T1000 (cell line): Measurements from ENCODE around the gene ME2.
"Not testable (repeated sequence)": the region's sequence is repeated elsewhere in the genome, so short reads cannot be mapped to it uniquely, and the experiment has no call there.

Experiments
- DNase-seq: peaks from one replicate; lab custom pipeline; 2025; ENCODE audit warnings: mixed read lengths; lab: John Stamatoyannopoulos, UW

Gene ME2

DNA sequence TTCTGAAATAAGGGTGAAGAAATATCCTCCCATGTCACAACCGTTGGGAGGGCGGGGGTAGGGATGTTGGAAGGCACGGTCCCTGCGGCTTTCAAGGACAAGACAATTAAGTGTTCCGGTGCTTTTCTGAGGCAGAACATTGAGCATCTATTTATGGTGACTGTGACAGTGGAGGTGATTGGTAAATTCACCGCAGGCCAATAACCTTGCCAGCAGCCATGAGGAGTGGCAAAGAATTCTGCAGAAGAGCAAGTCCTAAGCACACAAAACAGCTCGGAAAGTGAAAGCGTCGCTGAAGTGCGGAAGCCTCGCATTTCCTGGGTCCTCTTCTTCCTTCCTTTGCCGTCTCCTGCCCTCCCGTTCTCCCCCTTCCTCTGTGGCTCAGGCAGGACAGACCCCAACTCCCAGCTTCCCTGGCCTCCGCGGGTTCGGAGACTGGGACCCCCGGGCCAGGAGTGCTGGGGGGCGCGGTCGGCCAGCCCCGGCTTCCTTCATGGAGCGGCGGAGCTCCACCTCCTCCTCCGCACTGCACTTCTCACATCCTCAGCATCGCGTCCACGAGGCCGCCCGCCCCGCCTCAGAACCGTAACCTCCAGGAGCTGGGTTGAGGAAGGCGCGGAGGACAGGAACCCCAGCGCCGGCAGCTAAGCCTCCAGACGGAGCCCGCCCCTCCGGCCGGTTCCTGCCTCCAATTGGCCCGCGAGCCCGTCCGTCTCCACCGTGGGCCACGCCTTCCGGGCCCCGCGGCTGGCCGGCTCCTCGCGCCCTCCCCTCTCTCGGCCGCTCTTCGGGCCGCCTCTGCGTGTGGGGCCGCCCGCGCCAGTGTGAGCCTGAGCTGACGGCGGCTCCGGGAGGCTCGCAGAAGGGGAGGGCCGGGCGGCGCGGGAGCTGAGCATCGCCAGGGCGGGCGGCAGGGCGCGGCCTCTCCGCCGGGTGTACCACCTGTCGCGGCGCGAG lies at the start of gene ME2:
ME2 (plus strand) TSS at position 774 of the 957 bp plus-strand sequence. CDS start 16,703 bp downstream, outside the sequence.
- peak; percentile 80 for DNase-seq

DNA sequence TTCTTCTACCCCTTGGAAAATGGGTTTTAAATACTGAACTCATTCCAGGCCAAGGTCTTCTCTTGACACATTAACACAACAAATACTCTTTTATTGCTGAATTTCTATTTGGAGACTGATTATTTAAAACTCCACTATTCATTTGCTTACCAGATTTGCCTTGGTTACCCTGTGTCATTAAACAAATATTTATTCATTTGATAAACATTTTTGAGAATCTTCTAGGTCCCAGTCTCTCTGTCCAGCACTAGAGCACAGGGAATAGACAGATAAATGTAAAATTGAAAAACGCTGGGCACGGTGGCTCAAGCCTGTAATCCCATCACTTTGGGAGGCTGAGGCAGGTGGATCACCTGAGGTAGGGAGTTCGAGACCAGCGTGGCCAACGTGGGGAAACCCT lies 49.3 kb upstream of the ME2 start:
- DNase-seq: no peak

DNA sequence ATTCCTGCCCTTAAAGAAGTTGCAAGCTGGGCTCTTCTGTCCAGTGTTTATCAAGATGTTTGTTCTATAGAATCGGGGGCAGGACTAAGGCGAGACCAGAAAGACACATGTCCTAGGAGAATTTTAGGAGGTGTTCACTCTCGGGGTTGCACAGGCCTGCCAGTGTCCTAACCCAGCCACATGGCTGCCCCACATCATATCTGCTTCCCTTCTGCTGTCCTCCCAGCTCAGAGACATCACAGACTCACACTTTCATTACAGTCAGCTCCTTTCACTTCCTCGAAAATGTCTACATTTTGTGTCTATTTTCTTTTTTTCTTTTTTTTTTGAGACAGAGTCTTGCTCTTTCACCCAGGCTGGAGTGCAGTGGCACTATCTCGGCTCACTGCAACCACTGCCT lies 48.4 kb upstream of the ME2 start:
- DNase-seq: no peak

DNA sequence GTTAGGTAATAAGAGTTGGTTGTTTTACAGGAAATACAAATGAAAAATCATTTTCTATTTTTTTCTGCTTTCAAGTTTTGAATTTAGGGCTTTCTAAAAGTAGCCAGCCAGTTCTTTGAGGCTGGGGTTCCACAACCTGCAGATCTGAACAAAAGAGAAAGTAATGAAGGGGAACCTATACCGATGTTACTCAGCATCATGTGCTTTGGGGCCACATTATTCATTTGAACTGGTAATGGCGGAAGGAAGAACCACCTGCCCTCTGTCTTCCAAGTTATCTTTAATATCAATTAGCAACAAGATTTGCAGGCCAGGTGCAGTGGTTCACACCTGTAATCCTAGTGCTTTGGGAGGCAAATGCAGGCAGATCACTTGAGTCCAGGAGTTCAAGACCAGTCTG lies 46.2 kb upstream of the ME2 start:
- no peak for DNase-seq

DNA sequence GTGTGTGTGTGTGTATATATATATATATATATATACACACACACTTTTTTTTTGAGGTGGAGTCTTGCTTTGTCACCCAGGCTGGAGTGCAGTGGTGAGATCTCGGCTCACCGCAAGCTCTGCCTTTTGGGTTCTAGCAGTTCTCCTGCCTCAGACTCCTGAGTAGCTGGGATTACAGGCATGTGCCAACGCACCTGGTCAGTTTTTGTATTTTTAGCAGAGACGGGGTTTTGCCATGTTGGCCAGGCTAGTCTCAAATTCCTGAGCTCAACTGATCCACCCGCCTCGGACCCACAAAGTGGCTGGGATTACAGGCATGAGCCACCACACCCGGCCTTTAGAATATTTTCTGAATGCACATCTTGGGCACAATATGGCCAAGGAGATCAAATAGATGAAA lies 45.4 kb upstream of the ME2 start:
- DNase-seq: not testable (repeated sequence)

DNA sequence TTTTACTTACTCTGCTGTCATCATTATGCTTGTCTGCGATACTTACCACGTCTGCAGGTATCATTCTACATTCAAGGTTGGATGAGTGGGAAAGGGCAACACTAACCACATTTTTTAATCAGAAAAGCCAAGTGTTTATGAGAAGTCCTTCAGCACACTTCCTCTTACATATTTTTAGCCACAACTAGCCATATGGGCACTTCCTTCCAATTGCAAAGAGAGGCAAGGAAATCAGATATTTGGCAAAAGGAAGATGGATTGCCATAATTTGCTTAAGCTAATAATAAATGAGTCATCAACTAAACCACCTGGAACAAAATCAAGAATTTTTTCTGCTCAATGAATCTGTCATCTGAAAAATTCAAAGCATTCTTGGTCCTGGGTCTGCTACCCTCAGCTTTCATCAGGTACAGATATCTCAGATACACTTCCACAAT lies 42.4 kb upstream of the ME2 start:
- DNase-seq: no peak

DNA sequence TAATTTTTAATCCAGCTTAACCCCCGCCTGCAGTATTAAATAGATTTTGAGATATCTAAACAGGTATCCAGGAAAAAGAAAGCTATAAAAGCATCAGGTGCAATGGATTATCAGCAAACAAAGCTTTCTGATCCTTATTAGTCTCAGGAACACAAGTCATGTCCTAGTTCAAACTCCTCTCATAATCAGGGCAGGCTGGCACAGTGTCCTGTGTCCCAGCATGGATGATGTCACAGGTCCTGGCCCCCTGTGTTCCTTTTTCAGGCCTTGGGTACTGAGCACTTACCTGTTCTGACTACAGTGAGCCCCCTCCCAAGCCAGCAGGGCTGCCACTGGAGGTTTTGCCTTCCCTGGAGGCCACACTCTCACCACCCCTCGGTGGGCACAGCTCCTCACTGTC lies 39.6 kb upstream of the ME2 start:
- DNase-seq: no peak

DNA sequence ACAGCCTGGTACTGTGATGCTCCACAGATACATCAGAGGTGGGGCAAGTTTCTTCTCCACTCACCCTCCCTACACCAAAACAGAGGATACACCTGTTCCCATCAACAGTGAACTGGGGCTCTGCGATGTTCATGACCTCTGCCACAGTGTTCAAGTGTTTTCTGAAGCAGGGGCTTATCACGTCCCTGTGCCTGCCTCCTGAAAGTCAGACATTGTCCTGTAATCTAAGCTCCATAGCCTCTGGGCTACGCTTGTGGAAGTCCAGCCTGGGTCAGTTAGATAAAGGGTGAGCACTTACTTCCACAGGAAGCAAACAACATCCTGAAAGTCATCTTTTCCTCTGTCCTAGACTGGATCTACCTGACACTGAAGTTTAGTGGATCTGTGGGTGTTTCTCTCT lies 38.9 kb upstream of the ME2 start:
- DNase-seq: no peak

DNA sequence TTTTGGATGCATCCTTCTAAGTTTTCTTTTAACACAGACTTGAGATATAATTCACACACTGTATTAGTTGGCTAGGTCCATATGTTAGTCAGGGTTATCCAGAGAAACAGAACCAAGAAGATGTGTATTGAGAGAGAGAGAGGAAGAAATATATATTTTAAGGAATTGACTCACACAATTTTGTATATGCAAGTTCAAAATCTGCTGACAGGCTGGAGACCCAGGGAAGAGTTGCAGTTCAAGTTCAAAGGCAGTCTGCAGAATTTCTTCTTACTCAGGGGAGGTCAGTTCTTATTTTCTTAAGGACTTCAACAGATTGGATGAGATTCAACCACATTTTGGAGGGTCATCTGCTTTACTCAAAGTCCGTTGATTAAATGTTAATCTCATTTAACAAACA lies 36.1 kb upstream of the ME2 start:
- no peak for DNase-seq

DNA sequence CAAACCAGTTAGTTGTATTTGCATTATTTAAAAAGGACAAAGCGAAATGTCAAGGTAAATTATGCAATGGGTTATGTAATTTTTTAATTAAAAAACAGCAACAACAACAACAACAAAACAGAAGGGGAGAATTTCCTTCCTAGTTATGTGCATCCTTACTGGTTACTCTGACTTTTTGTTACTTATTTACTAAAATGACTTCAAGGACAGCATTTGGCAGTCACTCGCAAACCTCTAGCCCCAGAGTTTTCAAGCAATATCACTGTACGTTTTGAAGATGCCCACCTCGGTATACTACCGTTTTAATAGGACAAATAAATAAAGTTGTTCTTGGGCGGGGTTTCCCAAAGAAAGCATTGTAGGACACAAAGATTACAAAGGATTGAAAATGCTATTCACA lies 34.4 kb upstream of the ME2 start:
- DNase-seq: no peak

DNA sequence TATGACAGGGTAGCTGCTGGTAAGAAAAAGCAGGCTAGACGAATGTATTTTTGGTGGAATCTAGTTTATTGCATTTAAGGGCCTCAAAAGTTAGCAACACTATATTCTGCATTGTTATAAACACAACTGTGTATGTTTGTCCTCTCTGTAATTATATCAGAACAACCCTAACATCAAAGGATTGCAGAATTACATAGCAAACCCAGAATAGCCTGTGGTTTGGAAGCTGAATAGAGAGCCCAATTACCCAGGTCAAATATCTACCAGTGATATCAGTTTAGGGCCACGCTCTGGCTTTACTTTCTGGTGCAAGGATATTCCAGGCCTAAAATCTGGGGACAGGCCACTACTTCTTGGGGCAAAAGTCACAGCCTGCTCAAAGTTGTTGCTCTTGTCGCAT lies 34.0 kb upstream of the ME2 start:
- DNase-seq: no peak

DNA sequence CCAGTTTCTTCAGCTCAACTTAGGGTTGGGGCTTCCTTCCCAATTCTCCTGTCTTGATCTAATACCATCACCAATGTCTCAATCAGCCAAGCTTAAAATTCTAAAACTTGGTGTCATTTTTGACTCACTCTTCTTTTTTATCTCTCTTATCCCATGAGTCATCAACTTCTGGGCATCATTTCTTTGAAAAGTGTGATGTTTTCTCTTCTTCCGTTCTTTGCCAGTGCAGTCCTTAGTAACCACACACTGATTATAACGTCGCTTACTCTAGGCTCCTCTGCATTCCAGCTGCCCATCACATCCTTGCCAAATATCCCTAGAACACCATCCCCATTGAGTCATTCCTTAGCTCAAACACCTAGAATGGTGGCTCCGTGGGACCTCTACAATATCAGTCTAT lies 31.7 kb upstream of the ME2 start:
- DNase-seq: no peak

DNA sequence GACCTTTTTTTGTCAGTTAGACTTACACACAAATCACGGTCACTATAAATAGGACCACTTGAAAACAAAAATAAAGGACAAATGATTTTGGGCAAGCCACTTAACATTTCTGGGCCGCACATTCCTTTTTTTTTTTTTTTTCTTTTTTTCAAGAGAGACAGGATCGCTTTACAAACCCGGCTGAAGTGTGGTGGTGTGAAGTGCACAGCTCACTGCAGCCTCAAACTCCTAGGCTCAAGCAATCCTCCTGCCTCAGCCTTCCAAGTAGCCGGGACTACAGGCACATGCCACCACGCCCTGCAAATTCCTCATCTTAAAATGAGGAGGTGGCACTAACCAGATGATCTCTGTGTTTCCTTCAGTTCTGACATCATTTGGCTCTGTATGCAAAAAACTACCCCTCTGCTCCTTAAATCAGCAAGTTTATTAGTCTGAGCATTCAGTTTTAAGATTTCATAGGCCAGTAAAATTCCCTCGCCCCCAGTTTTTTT lies 30.8 kb upstream of the ME2 start:
- DNase-seq: no peak

DNA sequence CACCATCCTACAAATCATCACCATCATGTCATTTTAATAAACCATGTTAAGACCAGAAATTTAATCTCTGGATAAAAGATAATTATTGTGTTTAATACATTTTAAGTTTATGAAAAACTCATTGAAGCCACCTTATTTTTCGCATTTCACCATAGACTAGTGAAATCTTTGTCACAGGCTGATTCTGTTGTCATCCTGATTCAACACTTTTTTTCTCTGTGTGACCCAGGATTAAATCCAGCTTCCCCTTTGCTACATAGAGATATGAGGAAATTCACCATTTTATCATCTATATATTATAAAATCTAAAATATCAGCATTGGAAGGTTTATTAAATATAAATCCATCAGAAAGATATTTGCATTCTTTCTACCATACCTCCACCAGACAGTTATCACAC lies 29.9 kb upstream of the ME2 start:
- DNase-seq: no peak

DNA sequence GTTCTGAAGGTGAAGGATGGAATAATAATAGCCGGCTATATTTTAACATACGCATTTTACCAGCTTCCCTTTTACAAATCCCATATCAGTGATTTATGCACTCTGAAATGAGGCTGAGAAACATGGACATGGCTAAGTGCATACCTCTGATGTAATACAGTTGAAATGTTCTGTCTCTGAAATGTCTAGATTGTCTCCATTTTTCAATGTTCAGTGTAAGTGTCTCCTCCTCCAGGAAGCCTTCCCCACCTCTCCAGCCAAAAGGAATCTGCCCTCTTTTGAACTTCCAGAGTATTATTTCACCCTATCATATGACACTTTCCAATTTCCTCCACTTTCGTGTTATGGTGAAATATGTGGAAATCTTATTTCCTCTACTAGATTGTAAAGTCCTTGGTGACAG lies 29.5 kb upstream of the ME2 start:
- no peak for DNase-seq

DNA sequence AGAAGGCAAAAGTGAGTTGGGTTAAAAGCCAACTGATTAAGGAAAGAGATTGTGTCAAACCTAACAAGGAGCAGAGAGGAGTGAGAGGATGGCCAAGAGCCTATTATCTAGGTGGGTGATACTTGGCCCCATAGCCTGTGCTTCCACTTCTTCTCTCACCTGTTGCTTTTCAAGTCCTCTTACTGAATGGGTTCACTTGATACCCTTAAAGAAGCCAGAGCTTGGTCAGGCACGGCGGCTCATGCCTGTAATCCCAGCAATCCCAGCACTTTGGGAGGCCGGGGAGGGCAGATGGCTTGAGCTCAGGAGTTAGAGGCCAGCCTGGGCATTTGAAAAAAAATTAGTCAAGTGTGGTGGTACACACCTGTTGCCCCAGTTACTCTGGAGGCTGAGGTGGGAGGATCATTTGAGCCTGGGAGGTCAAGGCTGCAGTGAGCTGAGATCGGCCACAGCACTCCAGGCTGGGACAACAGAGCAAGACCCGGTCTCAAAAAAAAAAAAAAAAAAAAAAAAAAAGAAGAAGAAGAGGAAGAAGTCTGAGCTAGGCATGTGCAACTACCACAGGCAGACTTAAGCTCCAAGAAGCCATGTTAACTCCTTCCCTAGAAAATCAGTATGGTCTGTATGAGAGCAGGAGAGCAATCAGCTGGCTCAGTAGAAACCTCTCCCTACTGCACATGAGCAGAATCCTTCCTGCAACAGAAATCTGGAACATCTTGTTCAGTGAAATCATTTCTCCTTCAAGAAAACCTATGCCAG lies 28.4 kb upstream of the ME2 start:
- DNase-seq: no peak

DNA sequence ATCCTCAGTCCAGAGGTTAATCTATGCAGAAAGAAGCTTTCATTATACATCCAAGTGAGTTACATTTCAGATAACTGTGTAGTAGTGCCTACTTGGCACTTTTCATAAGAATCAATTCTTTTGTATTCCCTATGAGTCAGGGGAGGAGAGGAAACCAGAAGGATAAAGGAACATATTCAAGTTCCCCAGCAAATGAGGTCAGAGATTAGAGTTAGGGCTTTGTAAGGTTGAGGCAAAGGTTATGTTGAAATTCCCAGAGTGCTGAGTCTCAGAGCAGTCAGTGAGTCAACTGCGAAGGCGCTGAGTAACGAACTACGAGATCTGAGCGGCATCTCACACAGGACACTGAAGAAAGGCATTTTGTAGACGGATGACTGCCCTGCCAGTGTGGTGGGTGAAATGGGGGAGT lies 25.1 kb upstream of the ME2 start:
- DNase-seq: peak; percentile 27

DNA sequence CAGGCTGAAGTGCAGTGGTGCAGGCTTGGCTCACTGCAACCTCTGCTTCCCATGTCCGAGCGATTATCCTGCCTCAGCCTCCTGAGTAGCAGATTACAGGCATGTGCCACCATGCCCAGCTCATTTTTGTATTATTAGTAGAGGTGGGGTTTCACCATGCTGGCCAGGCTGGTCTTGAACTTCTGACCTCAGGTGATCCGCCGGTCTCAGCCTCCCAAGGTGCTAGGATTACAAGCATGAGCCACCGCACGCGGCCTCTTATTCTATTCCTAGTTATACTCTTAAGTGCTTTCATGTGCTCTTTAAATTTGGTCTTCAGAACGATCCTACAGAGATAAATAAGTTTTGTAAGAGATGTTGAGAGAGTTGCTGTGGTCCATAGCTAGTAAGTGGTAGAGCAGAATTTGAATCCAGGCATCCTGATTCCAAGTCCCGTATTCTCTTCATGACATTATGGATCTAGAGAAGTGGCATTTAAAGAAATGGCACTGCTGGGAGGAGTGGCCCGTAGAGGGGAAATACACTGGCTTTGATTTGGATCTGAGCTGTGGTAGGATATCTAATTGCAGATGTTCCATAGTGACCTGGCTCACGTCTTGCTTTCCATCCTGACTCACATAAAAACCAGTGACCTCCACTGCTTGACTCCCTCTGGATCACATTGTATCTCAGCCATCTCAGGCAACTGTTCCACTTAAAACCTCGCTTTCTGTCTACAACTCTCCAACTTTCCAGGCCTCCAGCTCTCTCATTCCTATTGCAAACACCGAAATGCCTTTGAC lies 22.8 kb upstream of the ME2 start:
- no peak for DNase-seq

DNA sequence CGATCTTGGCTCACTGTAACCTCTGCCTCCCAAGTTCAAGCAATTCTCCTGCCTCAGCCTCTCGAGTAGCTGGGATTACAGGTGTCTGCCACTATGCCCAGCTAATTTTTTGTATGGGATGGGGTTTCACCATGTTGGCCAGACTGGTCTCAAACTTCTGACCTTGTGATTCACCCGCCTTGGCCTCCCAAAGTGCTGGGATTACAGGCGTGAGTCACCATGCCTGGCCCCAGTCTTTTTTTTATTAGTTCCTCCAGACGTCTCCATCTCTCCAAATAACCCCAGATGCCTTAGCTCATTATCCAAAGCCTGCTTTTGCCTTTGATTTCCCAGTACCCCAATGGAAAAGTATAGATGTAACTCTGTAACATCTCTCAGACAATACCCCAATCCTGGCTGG lies 21.8 kb upstream of the ME2 start:
- DNase-seq: not testable (repeated sequence)

DNA sequence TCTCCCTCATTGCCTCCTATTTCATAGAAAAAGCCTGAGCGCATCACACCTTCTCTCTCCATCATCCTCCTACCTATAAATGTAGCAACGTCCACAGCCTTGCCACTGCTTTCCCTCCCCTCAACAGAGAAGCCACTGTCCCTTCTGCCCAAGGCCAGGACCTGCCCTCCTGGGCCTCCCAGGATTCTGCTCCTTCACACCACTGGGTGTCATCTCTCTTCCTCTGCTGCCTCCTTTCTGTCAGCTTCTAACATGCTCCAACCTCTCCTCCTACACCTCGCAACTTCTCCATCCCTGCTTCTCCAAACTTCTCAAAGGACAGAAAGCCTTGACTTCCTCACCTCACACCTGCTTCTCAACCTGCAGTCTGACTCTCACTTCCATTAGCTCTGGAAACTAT lies 21.2 kb upstream of the ME2 start:
- no peak for DNase-seq

DNA sequence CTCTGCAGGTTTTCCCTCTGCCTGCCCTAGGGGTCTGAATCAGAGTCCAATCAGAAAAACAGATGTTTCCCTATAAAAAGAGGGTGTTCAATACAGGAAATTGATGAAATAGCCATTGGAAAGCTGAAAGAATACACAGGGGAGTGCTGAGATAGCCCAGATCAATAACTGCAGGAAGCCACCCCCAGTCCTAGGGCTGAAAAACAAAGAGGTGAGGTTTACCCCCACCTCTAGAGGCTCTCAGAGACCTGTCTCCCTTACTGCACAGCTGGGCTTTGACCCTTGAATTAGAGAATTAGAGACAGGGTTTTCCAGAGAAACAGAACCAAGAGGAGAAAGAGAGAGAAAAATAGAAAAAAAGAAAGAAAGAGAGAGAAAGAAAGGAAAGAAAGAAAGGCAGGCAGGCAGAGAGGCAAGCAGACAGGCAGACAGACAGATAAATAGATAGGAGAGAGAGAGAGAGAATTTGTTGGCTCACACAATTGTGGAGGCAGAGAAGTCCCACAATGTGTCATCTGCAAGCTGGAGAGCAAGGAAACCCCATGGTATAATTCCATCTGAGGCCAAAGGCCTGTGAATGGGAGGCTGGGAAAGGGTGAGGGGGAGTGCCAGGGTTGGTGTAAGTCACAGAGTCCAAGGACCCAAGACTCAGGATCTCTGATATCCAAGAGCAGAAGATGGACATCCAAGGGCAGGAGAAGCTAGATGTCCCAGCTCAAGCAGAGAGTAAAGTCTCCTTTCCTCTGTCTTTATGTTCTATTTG lies 18.9 kb upstream of the ME2 start:
- DNase-seq: no peak
